Measurements from ENCODE around the gene HPCA.

- TF ChIP-seq CTCF (conservative IDR thresholded peaks at IDR 0.05; ENCODE audit: low read depth, low read length) (no peak), POLR2A (IDR thresholded peaks at IDR 0.05; ENCODE audit: low read depth, low read length) (no peak), USF2 (IDR thresholded peaks at IDR 0.05; ENCODE audit: low read depth, low read length) (no peak), BHLHE40 (IDR thresholded peaks at IDR 0.05; ENCODE audit: low read depth, low read length) (no peak), RFX5 (IDR thresholded peaks at IDR 0.05; ENCODE audit: low read depth, low read length) (no peak), CHD1 (IDR thresholded peaks at IDR 0.05; ENCODE audit: low read depth, low read length) (no peak)
Measured at GRCh38 chr1:32889731-32890278, 3.5 kb downstream of the HPCA start.

Data from IMR-90 (cell line).